Measurements from ENCODE around the gene TMEM225B.

GRCh38 chr7:99638731-99639130 lies 40.7 kb downstream of the TMEM225B start:
- no peak for TF ChIP-seq CTCF (conservative IDR thresholded peaks at IDR 0.05; ENCODE audit: low read depth, low read length)
- no peak for TF ChIP-seq MXI1 (IDR thresholded peaks at IDR 0.05; ENCODE audit: borderline replicate concordance, low read depth, low read length)
- no peak for TF ChIP-seq POLR2A (IDR thresholded peaks at IDR 0.05; ENCODE audit: low read depth, low read length)
- TF ChIP-seq SMC3 (IDR thresholded peaks at IDR 0.05; ENCODE audit: low read depth, low read length) = no peak
- TF ChIP-seq RAD21 (IDR thresholded peaks at IDR 0.05; ENCODE audit: low read length) = no peak
- no peak for TF ChIP-seq RFX5 (IDR thresholded peaks at IDR 0.05; ENCODE audit: low read depth, low read length)
- TF ChIP-seq MAFK (IDR thresholded peaks at IDR 0.05; ENCODE audit: low read depth, low read length) = no peak
- TF ChIP-seq CHD1 (IDR thresholded peaks at IDR 0.05; ENCODE audit: low read depth, low read length) = no peak
- no peak for TF ChIP-seq USF2 (IDR thresholded peaks at IDR 0.05; ENCODE audit: low read depth, low read length)
- TF ChIP-seq BHLHE40 (IDR thresholded peaks at IDR 0.05; ENCODE audit: low read depth, low read length) = no peak
- TF ChIP-seq MAZ (IDR thresholded peaks at IDR 0.05; ENCODE audit: borderline replicate concordance, low read depth, low read length) = no peak
- TF ChIP-seq CEBPB (IDR thresholded peaks at IDR 0.05; ENCODE audit: low read depth, low read length) = no peak
- no peak for TF ChIP-seq RCOR1 (IDR thresholded peaks at IDR 0.05; ENCODE audit: insufficient replicate concordance, low read length)

All from IMR-90 (cell line).